AG04449 (cell line): ENCODE measurements around the gene EML1.

Source experiments
- CTCF ChIA-PET: fragments of 350-600 bp; formaldehyde crosslinking; extraction: SDS; loops from one replicate; lab custom pipeline; 2021; ENCODE audit warnings: antibody characterized with exemption; lab: Yijun Ruan, JAX
- POLR2A ChIA-PET: fragments of 400-600, 350-600 bp; formaldehyde crosslinking; extraction: SDS; loops from one replicate; lab custom pipeline; 2020; ENCODE audit warnings: antibody characterized with exemption, inconsistent platforms; lab: Yijun Ruan, JAX
- DNase-seq: peaks from one replicate; pipeline ENCODE4 v3.0.0-alpha.2; 2010; ENCODE audit warnings: low read depth, low spot score
- H3K4me3 ChIP-seq: 2 replicates; pipeline ENCODE4 v1.5.1; 2011; ENCODE audit warnings: low read depth, mild to moderate bottlenecking, control low read depth, low read length
- TF ChIP-seq, protein P1 (sequence below): IDR thresholded peaks from one replicate; pipeline ENCODE4 v1.5.1; 2011; ENCODE audit warnings: mild to moderate bottlenecking, moderate library complexity, low read length, control low read depth, inconsistent platforms; ENCODE audit not compliant: insufficient read depth; ENCODE audit errors: missing control alignments

Gene EML1

DNA sequence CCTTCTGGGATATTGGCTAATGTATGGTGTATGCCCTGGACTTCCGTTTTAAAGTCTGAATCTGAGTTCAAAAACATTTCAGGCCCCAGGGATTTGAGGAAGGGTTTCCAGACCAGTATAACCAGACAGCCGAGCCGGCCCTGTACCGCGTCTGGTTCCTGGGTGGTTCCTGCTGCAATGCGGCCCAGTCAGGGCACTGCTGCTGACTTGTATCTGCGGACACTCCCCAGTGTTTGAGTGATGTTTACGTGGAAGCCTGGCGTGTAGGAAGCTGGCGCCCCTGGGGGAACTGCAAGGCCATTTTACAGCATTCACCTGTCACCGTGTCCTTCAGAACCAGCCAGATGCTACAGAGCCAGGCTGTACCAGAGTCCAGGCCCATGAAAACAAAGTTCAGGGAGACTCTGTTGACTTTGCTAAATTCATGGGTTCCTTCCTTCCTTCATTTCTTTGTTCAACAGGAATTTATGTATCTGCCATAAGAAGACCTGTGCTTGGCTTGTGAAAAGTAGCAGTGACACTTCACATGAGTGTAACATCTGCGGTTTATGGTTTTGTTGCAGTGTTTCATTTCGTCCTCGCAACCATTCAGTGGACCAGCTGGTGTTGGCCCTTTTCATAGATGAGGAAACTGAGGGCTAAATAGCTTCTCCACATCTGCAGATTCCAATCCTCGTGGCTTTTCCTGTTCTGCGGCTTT, 16.8 kb downstream of the EML1 start:
- TF ChIP-seq, protein P1, sequence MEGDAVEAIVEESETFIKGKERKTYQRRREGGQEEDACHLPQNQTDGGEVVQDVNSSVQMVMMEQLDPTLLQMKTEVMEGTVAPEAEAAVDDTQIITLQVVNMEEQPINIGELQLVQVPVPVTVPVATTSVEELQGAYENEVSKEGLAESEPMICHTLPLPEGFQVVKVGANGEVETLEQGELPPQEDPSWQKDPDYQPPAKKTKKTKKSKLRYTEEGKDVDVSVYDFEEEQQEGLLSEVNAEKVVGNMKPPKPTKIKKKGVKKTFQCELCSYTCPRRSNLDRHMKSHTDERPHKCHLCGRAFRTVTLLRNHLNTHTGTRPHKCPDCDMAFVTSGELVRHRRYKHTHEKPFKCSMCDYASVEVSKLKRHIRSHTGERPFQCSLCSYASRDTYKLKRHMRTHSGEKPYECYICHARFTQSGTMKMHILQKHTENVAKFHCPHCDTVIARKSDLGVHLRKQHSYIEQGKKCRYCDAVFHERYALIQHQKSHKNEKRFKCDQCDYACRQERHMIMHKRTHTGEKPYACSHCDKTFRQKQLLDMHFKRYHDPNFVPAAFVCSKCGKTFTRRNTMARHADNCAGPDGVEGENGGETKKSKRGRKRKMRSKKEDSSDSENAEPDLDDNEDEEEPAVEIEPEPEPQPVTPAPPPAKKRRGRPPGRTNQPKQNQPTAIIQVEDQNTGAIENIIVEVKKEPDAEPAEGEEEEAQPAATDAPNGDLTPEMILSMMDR: no peak
- no peak for DNase-seq
- H3K4me3 ChIP-seq: no peak overlapping the region
- ChIA-PET POLR2A (no interaction called here), CTCF (interaction anchor here (1.4 to 2.8 kb wide), 2 partner anchors 11 to 77 kb away, joined by 3 to 13 read pairs; no protein-coding TSS in a partner anchor)

DNA sequence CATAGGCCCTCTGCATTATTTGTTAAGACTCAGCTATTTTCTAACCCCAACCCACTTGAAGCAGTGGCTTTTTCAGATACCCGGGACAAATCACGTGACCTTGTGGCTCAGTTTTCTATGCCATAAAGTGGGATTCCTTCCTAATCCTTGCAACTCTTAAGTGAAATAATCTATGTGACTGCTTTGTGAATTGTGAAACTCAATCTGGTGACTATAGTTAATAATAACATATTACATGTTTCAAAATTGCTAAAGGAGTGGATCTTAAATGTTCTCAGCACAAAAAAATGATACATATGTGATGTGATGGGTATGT, 17.3 kb downstream of the EML1 start:
- TF ChIP-seq, protein P1: no peak
- no peak for DNase-seq
- ChIA-PET POLR2A (no interaction called here), CTCF (interaction anchor here (1.4 to 2.8 kb wide), 2 partner anchors 11 to 77 kb away, joined by 3 to 13 read pairs; no protein-coding TSS in a partner anchor)
- no peak overlapping the region for H3K4me3 ChIP-seq

- POLR2A ChIA-PET: no interaction called here
- H3K4me3 ChIP-seq: no peak overlapping the region
- CTCF ChIA-PET: interaction anchor here (0.5 to 2.8 kb wide), 3 partner anchors 9 to 83 kb away, joined by 3 to 13 read pairs (median 3); no protein-coding TSS in a partner anchor
Measured at GRCh38 chr14:99812096-99812750, 19.0 kb downstream of the EML1 start.

DNA sequence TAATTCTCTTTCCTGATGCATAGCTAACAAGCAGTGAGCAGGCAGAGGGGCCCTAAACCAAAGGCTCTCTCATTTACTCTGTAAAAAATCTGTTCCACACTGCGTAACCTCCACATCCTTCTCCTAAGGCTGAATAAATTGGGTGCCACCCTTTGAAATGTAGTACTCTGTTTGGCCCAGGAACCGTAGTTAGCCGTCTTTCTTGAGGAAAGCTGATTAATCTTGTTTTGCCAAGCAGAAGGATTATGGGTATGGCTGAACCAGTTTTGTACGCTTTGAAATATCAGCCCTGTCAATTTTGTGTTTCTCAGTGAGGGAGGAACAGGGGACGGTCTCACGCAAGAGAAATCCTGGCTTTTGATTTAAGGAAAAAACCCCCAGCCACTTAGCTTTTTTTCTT, 19.7 kb downstream of the EML1 start:
- H3K4me3 ChIP-seq: no peak overlapping the region
- ChIA-PET CTCF (no interaction called here), POLR2A (no interaction called here)
- TF ChIP-seq, protein P1: no peak
- no peak for DNase-seq

More at GRCh38 chr14:99812096-99812750, 19.0 kb downstream of the EML1 start:
- DNase-seq: no peak
- TF ChIP-seq, protein P1: no peak

GRCh38 chr14:99815696-99816095, 22.5 kb downstream of the EML1 start:
- TF ChIP-seq, protein P1: no peak
- POLR2A ChIA-PET: no interaction called here
- CTCF ChIA-PET: interaction anchor here (0.9 to 1.8 kb wide), 3 partner anchors 16 to 133 kb away, joined by 3 to 5 read pairs (median 4); no protein-coding TSS in a partner anchor
- DNase-seq: no peak
- H3K4me3 ChIP-seq: no peak overlapping the region

DNA sequence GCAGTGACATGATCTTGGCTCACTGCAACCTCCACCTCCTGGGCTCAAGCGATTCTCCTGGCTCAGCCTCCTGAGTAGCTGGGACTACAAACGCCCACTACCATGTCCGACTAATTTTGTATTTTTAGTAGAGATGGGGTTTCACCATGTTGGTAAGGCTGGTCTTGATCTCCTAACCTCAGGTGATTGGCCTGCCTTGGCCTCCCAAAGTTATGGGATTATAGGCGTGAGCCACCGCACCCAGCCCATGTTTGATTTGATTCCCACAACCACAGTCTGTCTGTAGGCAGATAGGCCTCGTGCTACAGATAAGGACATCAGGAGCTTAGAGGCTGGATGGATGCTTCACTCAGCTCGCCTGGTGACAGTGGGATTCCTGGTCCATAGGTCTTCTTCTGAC, 23.0 kb downstream of the EML1 start:
- CTCF ChIA-PET: interaction anchor here (0.9 to 1.8 kb wide), 7 partner anchors 10 to 134 kb away, joined by 3 to 6 read pairs (median 4); partner anchors contain the start of gene EML1
- no peak overlapping the region for H3K4me3 ChIP-seq
- POLR2A ChIA-PET: no interaction called here
- TF ChIP-seq, protein P1: no peak
- DNase-seq: no peak
